Activated CD4-positive, alpha-beta memory T cell treated with anti-CD3 and anti-CD28 coated beads for 36 hours (primary cell): ENCODE data around the gene LRCOL1. TPM values are rescaled to one million over a fixed set of nuclear protein-coding genes. Genes with fewer than 3 reads are reported as not detected.

Experiments used
- CTCF ChIA-PET: fragments of 350-600 bp; sonication (Branson Sonifier 250); formaldehyde crosslinking; loops from one replicate; lab custom pipeline; 2021; ENCODE audit warnings: antibody characterized with exemption, inconsistent platforms; lab: Charles Lee
- POLR2A ChIA-PET: fragments of 350-600 bp; sonication (Branson Sonifier 250); formaldehyde crosslinking; loops from one replicate; lab custom pipeline; 2021; ENCODE audit warnings: antibody characterized with exemption; lab: Charles Lee
- DNase-seq: peaks from one replicate; pipeline ENCODE4 v3.0.0-alpha.2; 2020
- H3K27ac Mint-ChIP-seq: one replicate; pipeline ENCODE4 v1.8.0; 2021; ENCODE audit warnings: mixed read lengths
- H3K27me3 Mint-ChIP-seq: one replicate; pipeline ENCODE4 v1.8.0; 2021; ENCODE audit warnings: mixed read lengths
- H3K36me3 Mint-ChIP-seq: one replicate; pipeline ENCODE4 v1.8.0; 2021; ENCODE audit warnings: mixed read lengths
- H3K4me1 Mint-ChIP-seq: one replicate; pipeline ENCODE4 v1.8.0; 2021; ENCODE audit warnings: low read depth, mixed read lengths
- H3K4me3 Mint-ChIP-seq: one replicate; pipeline ENCODE4 v1.8.0; 2021; ENCODE audit warnings: mild to moderate bottlenecking, mixed read lengths
- H3K9me3 Mint-ChIP-seq: one replicate; pipeline ENCODE4 v1.8.0; 2021; ENCODE audit warnings: mixed read lengths
- intact Hi-C: fragments of 100-400 bp; cut with micrococcal nuclease; formaldehyde crosslinking; loops from one replicate; pipeline ENCODE4 v1.15.1; 2023
- total RNA-seq, 2 experiments: library from RNA; stranded (reverse); gene quantifications; one replicate each; pipeline ENCODE4 v1.2.3, GENCODE V29; 2021

Gene LRCOL1
- total RNA-seq, 2 experiments from 2014 or later = not detected

DNA sequence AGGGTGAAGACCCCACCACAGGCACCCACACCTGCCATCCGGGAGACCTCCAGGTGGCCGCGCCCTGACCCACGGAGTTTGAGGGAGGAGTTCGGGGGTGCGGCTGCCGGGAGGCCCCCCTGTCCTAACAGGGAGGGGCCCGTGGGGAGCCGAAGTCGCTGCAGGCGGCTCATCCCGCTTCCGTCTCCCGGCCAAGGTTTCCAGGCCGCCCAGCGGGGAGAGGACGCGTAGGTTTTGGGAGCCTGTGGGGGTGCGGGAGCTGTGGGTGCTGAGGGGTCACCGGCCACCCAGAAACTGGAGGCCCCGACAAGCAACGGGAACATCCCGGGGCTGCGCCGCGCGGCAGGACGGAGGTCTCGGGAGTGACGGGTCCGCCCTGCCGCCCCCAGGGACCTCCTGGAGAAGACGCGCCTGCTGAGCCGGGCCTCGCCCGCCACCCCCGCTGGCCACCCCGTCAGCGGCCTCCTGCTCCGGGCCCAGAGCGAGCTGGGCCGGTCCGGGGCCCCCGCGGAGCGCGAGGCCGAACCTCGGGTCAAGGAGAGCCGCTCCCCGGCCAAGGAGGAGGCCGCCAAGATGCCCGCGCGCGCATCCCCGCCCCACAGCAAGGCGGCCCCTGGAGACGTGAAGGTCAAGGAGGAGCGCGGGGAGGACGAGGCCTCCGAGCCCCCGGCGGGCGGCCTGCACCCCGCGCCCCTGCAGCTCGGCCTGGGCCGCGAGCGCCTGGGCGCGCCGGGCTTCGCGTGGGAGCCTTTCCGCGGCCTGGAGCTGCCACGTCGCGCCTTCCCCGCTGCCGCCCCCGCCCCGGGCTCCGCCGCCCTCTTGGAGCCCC lies 27.6 kb downstream of the LRCOL1 start:
- Mint-ChIP-seq H3K4me3 (no peak overlapping the region), H3K9me3 (no peaks in the 10 kb centered on the region), H3K27ac (no peak overlapping the region), H3K4me1 (no peaks in the 10 kb centered on the region), H3K27me3 (no peaks in the 10 kb centered on the region), H3K36me3 (peaks cover 8% of the 10 kb centered on the region)
- CTCF ChIA-PET = no interaction called here
- intact Hi-C loops = no loop called here
- DNase-seq = no peak
- POLR2A ChIA-PET = no interaction called here

DNA sequence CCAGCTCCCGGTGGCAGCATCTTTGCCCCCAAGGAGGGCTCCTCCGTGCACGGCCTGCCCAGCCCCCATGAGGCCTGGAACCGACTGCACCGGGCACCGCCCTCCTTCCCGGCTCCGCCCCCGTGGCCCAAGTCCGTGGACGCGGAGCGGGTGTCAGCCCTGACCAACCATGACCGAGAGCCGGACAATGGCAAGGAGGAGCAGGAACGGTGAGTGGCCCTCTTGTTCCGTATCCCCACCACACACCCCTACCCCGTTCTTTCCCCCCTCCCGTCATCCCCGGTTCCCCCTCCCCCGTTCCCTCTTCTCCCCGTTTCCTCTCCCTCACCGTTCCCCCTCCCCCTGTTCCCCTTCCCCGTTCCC lies 28.3 kb downstream of the LRCOL1 start:
- intact Hi-C loops = no loop called here
- DNase-seq = no peak
- CTCF ChIA-PET = no interaction called here
- H3K27ac Mint-ChIP-seq = no peak overlapping the region
- no peaks in the 10 kb centered on the region for H3K9me3 Mint-ChIP-seq
- peaks cover 9% of the 10 kb centered on the region for H3K36me3 Mint-ChIP-seq
- no peaks in the 10 kb centered on the region for H3K27me3 Mint-ChIP-seq
- POLR2A ChIA-PET = no interaction called here
- no peaks in the 10 kb centered on the region for H3K4me1 Mint-ChIP-seq
- no peak overlapping the region for H3K4me3 Mint-ChIP-seq

DNA sequence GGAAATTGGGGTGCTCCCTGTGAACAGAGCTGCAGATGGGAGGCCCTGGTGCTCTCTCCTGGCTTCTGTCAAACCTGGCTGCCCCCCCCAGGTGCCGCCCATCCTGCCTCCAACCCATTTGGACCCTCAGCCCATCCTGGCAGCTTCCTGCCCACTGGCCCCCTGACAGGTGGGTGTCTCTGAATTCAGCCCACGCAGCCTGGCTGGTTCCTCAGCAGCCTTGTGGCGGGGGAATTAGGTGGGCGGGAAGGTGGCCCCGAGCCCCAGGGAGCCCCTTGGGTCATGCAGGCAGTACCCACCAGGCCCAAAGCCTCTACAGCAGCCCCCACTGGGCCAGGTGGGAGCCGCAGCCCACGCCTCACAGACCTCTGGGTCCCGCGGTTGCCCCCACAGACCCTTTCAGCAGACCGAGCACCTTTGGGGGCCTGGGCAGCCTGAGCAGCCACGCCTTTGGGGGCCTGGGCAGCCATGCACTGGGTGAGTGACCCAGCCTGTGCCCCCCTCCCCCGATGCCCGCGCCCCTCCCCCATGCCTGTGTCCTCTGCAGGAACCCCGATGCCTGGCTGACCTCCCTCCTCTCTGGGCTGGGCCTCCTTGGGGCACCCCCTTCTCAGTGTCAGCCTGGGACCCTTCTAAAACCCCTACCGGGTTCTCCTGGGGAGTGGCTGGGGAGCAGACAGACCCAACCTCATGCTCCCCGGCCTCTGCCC lies 28.9 kb downstream of the LRCOL1 start:
- DNase-seq = no peak
- Mint-ChIP-seq H3K9me3 (no peaks in the 10 kb centered on the region), H3K27me3 (no peaks in the 10 kb centered on the region), H3K4me3 (no peak overlapping the region), H3K36me3 (peaks cover 11% of the 10 kb centered on the region), H3K4me1 (no peaks in the 10 kb centered on the region), H3K27ac (no peak overlapping the region)
- intact Hi-C loops = no loop called here
- ChIA-PET POLR2A (no interaction called here), CTCF (no interaction called here)

DNA sequence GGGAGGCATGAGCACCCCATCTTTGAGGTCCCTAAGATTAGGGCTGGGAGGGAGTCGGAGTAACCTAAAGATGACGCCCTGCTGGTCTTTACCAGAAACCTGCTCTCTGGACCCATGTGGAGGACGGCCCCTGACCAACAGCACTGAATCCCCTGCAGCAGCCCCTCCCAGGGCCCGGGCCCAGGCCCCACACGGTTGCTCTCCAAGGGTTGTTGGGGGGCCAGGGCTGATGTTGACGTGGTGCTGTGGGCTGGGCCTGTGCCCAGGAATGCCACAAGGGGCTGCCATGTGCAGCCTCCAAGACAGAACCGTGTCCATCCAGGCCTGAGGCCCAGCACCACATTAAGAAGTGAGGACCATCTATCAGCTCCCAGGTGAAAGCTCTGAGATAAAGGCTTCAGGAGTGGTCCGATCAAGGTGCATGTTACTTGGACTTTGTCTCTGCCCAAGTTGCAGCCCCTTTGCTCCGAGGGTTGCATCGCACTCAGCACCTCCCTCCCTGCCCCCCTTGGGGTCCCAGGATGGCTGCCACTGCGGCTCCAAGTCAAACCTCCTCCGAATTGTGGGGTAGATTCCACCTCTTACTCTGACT lies 29.6 kb downstream of the LRCOL1 start:
- no peak overlapping the region for H3K27ac Mint-ChIP-seq
- H3K4me1 Mint-ChIP-seq = no peaks in the 10 kb centered on the region
- DNase-seq = no peak
- peaks cover 11% of the 10 kb centered on the region for H3K36me3 Mint-ChIP-seq
- intact Hi-C loops = no loop called here
- H3K27me3 Mint-ChIP-seq = no peaks in the 10 kb centered on the region
- H3K9me3 Mint-ChIP-seq = no peaks in the 10 kb centered on the region
- CTCF ChIA-PET = interaction anchor here (1.2 to 1.6 kb wide), 2 partner anchors 34 to 57 kb away, joined by 3 read pairs; no protein-coding TSS in a partner anchor
- no peak overlapping the region for H3K4me3 Mint-ChIP-seq
- POLR2A ChIA-PET = no interaction called here

DNA sequence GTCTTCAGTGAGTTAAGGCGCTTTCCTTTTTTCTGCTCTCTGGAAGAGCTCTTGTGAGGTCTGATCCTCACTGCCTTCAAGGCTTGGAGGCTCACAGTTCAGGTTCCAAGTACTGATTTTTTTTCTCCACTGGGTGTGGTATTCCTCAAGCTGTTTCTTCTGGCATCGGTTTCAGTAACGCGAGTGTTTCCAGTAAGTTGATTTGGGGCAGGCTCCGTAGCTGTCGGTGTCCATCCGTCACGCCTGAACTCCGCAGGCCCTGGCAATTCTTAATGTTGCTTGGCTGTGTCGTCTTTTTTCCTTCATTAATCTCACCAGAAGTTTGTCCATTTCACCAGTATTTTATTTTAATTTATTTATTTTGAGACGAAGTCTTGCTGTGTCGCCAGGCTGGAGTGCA lies 30.6 kb downstream of the LRCOL1 start:
- H3K27me3 Mint-ChIP-seq = no peaks in the 10 kb centered on the region
- no peak overlapping the region for H3K4me3 Mint-ChIP-seq
- ChIA-PET CTCF (interaction anchor here (1.2 to 1.6 kb wide), 2 partner anchors 35 to 56 kb away, joined by 3 read pairs; no protein-coding TSS in a partner anchor), POLR2A (no interaction called here)
- peaks cover 11% of the 10 kb centered on the region for H3K36me3 Mint-ChIP-seq
- DNase-seq = no peak
- intact Hi-C loops = no loop called here
- H3K27ac Mint-ChIP-seq = no peak overlapping the region
- H3K4me1 Mint-ChIP-seq = no peaks in the 10 kb centered on the region
- no peaks in the 10 kb centered on the region for H3K9me3 Mint-ChIP-seq

DNA sequence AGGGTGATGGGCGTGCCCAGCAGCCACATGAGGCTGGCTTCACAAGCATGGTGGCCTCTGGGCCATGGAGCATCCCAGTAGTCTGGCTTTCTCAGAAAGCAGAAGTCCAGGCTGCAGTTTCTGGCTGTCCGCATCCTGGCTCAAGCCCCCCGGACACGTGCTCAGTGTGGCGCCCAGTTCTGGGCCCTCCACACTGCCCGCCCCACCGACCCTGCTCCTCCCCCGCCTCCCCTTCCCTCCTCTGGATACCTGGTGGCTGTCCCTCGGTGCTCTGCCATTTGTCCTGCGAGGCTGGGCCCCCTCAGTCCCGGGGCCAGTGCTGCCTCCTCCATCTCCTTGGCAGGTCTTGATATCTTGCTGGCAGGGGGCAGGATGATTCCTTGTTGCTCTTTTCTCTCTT lies 31.6 kb downstream of the LRCOL1 start:
- H3K4me1 Mint-ChIP-seq = no peaks in the 10 kb centered on the region
- no peak for DNase-seq
- no peak overlapping the region for H3K27ac Mint-ChIP-seq
- H3K4me3 Mint-ChIP-seq = no peak overlapping the region
- CTCF ChIA-PET = no interaction called here
- no peaks in the 10 kb centered on the region for H3K9me3 Mint-ChIP-seq
- intact Hi-C loops = no loop called here
- H3K36me3 Mint-ChIP-seq = peaks cover 9% of the 10 kb centered on the region
- H3K27me3 Mint-ChIP-seq = no peaks in the 10 kb centered on the region
- POLR2A ChIA-PET = no interaction called here

DNA sequence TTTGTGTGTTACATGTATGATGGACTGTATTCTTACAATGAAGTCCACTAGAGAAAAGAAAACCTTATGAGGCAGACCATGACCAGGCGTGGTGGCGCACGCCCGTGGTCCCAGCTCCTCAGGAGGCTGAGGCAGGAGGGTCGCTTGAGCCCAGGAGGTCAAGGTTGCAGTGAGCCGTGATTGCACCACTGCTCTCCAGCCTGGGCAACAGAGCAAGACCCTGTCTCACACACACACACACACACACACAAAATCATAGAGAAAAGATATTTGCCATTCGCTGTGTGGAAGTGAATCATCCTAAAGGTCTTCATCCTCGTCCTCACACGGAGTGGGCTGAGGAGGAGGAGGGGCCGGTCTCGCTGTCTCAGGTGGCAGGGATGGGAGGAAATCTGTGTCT lies 32.3 kb downstream of the LRCOL1 start:
- DNase-seq = no peak
- peaks cover 7% of the 10 kb centered on the region for H3K36me3 Mint-ChIP-seq
- H3K9me3 Mint-ChIP-seq = no peaks in the 10 kb centered on the region
- no peaks in the 10 kb centered on the region for H3K27me3 Mint-ChIP-seq
- H3K27ac Mint-ChIP-seq = no peak overlapping the region
- CTCF ChIA-PET = no interaction called here
- POLR2A ChIA-PET = no interaction called here
- no peak overlapping the region for H3K4me3 Mint-ChIP-seq
- no peaks in the 10 kb centered on the region for H3K4me1 Mint-ChIP-seq
- intact Hi-C loops = no loop called here

DNA sequence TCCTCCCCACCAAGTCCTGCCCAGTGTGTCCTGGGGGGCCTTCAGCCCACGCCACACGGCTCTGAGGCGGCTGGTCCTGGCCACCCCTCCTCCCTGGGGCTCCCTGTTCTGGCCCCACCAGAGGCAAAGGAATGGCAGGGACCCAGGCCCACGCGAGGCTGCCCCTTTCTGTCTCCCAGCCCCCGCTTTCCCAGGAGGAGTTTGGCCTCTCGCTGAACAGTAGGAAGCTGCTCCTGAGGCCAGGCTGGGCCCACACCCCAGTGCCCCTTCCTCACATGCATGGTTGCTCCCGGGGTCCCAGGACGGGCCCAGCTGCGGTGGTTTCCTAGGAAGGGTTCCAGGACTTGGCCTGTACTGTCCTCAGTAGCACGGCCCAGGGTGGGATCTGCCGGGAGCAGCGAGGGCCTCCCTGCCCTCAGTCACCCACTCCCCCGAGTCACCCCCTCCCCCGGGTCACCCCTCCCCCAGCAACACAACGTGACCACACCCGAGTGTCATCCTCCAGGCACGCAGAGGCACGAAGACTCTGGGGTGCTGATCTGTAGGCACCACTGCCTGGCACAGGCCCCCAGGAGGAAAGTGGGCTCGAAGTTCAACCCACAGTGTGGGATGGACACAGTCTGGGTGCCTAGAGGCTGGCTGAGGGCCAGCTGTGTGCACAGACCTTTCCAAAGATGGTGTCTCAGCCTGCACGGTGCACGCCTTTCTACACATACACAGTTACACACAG lies 33.0 kb downstream of the LRCOL1 start:
- no peak for DNase-seq
- Mint-ChIP-seq H3K4me3 (no peak overlapping the region), H3K27me3 (no peaks in the 10 kb centered on the region), H3K9me3 (no peaks in the 10 kb centered on the region), H3K4me1 (no peaks in the 10 kb centered on the region), H3K36me3 (peaks cover 7% of the 10 kb centered on the region), H3K27ac (no peak overlapping the region)
- ChIA-PET POLR2A (no interaction called here), CTCF (interaction anchor here (0.6 kb wide), 1 partner anchor 452 kb away, joined by 3 read pairs; no protein-coding TSS in a partner anchor)
- intact Hi-C loops = no loop called here

DNA sequence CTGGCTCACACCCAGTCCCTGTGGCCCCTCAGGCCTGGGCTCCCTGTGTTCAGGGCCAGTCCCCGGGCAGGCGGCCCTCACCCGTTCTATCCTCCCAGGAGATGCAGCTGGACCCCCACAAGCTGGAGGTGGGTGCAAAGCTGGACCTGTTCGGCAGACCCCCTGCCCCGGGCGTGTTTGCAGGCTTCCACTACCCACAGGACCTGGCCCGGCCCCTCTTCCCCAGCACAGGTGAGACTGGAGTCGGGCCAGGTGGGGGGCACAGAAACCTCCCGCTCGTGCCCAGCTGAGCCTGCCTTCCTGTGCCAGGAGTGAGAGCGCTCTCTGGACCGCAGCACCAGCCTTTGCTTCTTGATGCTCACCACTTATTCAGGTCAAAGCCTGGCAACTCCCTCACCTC lies 33.7 kb downstream of the LRCOL1 start:
- no peaks in the 10 kb centered on the region for H3K4me1 Mint-ChIP-seq
- H3K9me3 Mint-ChIP-seq = no peaks in the 10 kb centered on the region
- H3K27me3 Mint-ChIP-seq = no peaks in the 10 kb centered on the region
- CTCF ChIA-PET = interaction anchor here (0.6 to 1.2 kb wide), 2 partner anchors 16 to 451 kb away, joined by 3 read pairs; no protein-coding TSS in a partner anchor
- DNase-seq = no peak
- peaks cover 7% of the 10 kb centered on the region for H3K36me3 Mint-ChIP-seq
- no peak overlapping the region for H3K4me3 Mint-ChIP-seq
- intact Hi-C loops = no loop called here
- H3K27ac Mint-ChIP-seq = no peak overlapping the region
- POLR2A ChIA-PET = no interaction called here

DNA sequence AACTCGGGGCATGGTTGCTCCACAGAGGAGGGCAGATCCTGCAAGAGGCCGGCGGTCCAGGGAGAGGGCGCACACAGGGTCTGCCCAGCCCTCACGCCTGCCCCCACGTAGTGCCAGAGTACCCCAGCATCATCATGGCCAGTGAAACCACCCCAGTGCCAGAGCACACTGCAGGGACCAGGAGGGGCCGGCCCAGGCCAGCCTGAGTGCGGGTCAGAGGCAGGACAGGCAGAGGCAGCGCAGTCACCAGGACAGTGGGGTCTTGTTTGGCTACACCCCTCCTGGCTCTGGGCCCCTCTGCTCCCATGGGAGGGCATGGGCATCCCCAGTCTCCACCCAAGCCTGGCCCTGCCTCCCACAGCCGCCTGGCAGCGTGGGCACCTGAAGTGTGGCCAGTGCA lies 34.7 kb downstream of the LRCOL1 start:
- no peak overlapping the region for H3K27ac Mint-ChIP-seq
- CTCF ChIA-PET = interaction anchor here (1.2 kb wide), 1 partner anchor 15 kb away, joined by 3 read pairs; no protein-coding TSS in a partner anchor

DNA sequence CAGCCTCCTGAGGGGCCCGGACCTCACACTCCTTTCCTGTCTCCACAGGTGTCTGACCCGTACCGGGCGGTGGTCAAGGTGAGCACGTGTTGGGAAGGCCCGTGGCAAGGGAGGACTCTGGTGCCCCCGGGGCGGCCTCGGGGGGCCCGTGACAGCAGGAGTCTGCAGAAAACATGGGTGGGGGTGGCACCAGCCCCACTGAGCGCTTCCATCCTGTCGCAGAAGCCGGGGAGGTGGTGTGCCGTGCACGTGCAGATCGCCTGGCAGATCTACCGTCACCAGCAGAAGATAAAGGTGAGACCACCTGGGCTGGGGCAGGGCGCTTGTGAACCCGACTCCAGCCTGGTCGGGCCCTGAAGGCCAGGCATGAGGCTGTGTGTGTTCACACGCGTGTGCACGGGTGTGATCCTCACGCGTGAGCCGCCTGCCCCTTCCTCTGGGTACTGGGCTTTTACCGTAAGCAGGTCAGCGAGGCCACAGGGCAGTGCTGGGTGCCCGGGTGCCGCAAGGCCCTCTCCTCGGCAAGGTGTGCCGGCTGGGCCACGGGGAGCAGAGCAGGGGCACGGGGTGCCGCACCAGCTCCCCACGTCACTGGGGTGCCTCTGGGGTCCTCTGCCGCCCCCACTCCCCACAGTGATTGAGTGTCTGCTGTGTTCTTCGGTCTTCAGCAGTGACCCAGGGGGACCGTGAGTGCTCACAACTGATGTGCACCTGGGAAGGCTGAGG lies 35.9 kb downstream of the LRCOL1 start:
- CTCF ChIA-PET = no interaction called here
- POLR2A ChIA-PET = no interaction called here
- no peak overlapping the region for H3K27ac Mint-ChIP-seq
- no peaks in the 10 kb centered on the region for H3K27me3 Mint-ChIP-seq
- no peak overlapping the region for H3K4me3 Mint-ChIP-seq
- peaks cover 6% of the 10 kb centered on the region for H3K36me3 Mint-ChIP-seq
- no peaks in the 10 kb centered on the region for H3K4me1 Mint-ChIP-seq
- no peaks in the 10 kb centered on the region for H3K9me3 Mint-ChIP-seq
- no peak for DNase-seq
- intact Hi-C loops = no loop called here

More for the DNA sequence above, 34.7 kb downstream of the LRCOL1 start:
- no peaks in the 10 kb centered on the region for H3K4me1 Mint-ChIP-seq
- H3K4me3 Mint-ChIP-seq = no peak overlapping the region
- POLR2A ChIA-PET = no interaction called here
- H3K27me3 Mint-ChIP-seq = no peaks in the 10 kb centered on the region
- intact Hi-C loops = no loop called here
- H3K36me3 Mint-ChIP-seq = peaks cover 7% of the 10 kb centered on the region
- no peak for DNase-seq
- H3K9me3 Mint-ChIP-seq = no peaks in the 10 kb centered on the region
